Measurements from ENCODE around the gene IGFBP3. TPM values are rescaled to one million over a fixed set of nuclear protein-coding genes. Genes with fewer than 3 reads are reported as not detected.

IGFBP3 gene
- total RNA-seq, 2 experiments from 2014 or later: 8.0 to 10.0 TPM

DNA sequence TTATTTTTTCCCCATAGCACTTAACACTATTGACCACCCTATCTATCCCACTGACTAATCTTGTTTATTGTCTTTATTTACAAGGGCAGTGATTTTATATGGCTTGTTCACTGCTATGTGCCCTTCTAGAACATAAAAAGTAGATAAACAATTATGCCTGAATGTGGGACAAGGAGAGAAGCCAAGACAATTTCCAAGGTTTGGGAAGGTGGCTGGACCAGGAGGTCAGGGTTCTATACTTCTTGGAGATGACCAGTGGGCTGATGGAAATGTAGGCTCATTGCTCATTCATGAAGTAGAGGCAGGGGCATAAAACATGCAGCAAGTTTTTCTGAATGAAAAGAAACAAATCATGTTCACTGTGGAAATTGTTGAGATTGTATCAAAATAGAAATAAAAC is 11.5 kb downstream of the IGFBP3 start:
- no peaks in the 10 kb centered on the region for H3K9me3 Mint-ChIP-seq

DNA sequence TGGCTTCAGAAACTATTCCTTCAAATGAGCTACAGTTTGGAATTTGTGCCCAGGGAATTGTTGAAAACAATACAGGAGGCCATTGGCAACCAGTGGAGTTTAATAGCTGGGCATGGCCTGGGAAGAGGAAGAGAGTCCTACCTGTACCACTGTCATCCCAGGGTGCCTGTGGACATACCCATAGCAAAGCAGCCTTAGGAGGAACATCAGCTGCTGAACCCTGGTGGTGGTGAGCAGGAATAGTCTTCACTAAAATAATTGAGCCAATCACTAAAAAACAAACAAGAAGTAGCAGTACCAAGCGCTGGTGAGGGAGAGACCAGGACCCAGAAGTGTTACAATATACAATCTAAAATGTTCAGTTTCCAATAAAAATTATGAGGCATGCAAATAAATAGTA is 18.3 kb downstream of the IGFBP3 start:
- Histone ChIP-seq H3K4me1 (ENCODE audit: insufficient read depth, low read length) (no peaks in the 10 kb centered on the region), H3K27me3 (ENCODE audit: control insufficient read depth in 1 of 2, insufficient read depth in 2 of 2, low read length in 2 of 2) (peaks cover 5 to 7% of the 10 kb centered on the region in 2 experiments), H3K4me3 (ENCODE audit: low read length) (no peak overlapping the region), H3K9me3 (ENCODE audit: control insufficient read depth in 1 of 2, insufficient read depth in 1 of 2, low read length in 2 of 2) (peaks cover 0 to 5% of the 10 kb centered on the region in 2 experiments), H3K36me3 (ENCODE audit: insufficient read depth, low read length) (no peaks in the 10 kb centered on the region), H3K27ac (ENCODE audit: low read depth in 1 of 2, low read length in 2 of 2) (no peak overlapping the region)
- no peak overlapping the region for H3K27ac Mint-ChIP-seq
- DNase-seq (no peak), ATAC-seq (ENCODE audit: poor library complexity) (no peak)
- ChIA-PET CTCF (no interaction called here), POLR2A (no interaction called here)
- TF ChIP-seq, protein P1, sequence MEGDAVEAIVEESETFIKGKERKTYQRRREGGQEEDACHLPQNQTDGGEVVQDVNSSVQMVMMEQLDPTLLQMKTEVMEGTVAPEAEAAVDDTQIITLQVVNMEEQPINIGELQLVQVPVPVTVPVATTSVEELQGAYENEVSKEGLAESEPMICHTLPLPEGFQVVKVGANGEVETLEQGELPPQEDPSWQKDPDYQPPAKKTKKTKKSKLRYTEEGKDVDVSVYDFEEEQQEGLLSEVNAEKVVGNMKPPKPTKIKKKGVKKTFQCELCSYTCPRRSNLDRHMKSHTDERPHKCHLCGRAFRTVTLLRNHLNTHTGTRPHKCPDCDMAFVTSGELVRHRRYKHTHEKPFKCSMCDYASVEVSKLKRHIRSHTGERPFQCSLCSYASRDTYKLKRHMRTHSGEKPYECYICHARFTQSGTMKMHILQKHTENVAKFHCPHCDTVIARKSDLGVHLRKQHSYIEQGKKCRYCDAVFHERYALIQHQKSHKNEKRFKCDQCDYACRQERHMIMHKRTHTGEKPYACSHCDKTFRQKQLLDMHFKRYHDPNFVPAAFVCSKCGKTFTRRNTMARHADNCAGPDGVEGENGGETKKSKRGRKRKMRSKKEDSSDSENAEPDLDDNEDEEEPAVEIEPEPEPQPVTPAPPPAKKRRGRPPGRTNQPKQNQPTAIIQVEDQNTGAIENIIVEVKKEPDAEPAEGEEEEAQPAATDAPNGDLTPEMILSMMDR (IDR thresholded peaks at IDR 0.05): no peak
- H3K4me1 Mint-ChIP-seq (ENCODE audit: low read depth): no peaks in the 10 kb centered on the region
- intact Hi-C loops (cut with DNase I, micrococcal nuclease): no loop called here
- no peaks in the 10 kb centered on the region for H3K9me3 Mint-ChIP-seq
- no peaks in the 10 kb centered on the region for H3K36me3 Mint-ChIP-seq (ENCODE audit: low read depth)
- H3K4me3 Mint-ChIP-seq: no peak overlapping the region
- H3K27me3 Mint-ChIP-seq: peaks cover 32% of the 10 kb centered on the region

More for the DNA sequence above, 11.5 kb downstream of the IGFBP3 start:
- intact Hi-C loops (cut with DNase I, micrococcal nuclease): no loop called here
- CTCF ChIA-PET: no interaction called here
- TF ChIP-seq, protein P1 (IDR thresholded peaks at IDR 0.05): no peak
- ATAC-seq (ENCODE audit: poor library complexity) (no peak), DNase-seq (no peak)
- no peak overlapping the region for H3K4me3 ChIP-seq (ENCODE audit: low read length)
- Mint-ChIP-seq H3K4me1 (ENCODE audit: low read depth) (no peaks in the 10 kb centered on the region), H3K4me3 (no peak overlapping the region), H3K36me3 (ENCODE audit: low read depth) (no peaks in the 10 kb centered on the region), H3K27me3 (peaks cover 20% of the 10 kb centered on the region), H3K27ac (no peak overlapping the region)
- POLR2A ChIA-PET: no interaction called here
- no peaks in the 10 kb centered on the region for H3K27me3 ChIP-seq (ENCODE audit: control insufficient read depth in 1 of 2, insufficient read depth in 2 of 2, low read length in 2 of 2)
- no peaks in the 10 kb centered on the region for H3K4me1 ChIP-seq (ENCODE audit: insufficient read depth, low read length)
- no peaks in the 10 kb centered on the region for H3K36me3 ChIP-seq (ENCODE audit: insufficient read depth, low read length)
- H3K27ac ChIP-seq (ENCODE audit: low read depth in 1 of 2, low read length in 2 of 2): no peak overlapping the region
- peaks cover 0 to 4% of the 10 kb centered on the region in 2 experiments for H3K9me3 ChIP-seq (ENCODE audit: control insufficient read depth in 1 of 2, insufficient read depth in 1 of 2, low read length in 2 of 2)

DNA sequence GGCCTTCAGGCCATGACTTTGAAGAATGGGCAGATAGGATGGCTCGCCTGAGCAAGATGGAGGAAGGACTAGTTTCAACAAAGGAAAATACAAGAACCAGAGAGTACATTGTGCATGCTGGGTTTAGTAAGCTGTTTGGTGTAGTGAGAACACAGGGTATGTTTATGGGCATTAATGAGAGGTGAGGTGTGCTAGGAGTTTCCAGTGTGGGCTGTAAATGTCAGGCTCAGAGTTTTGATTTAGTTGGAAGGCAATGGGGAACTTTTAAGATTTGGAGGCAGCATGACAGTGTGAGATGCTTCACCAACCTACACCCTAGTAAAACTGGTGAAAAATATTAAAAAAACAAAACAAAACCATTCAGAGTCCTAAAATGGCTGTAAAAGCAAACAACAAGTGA is 19.5 kb downstream of the IGFBP3 start:
- intact Hi-C loops (cut with DNase I, micrococcal nuclease): no loop called here
- no peak for DNase-seq
- ChIA-PET CTCF (interaction anchor here (0.5 kb wide), 1 partner anchor 33 kb away, joined by 3 read pairs; no protein-coding TSS in a partner anchor), POLR2A (no interaction called here)
- H3K27me3 ChIP-seq (ENCODE audit: control insufficient read depth in 1 of 2, insufficient read depth in 2 of 2, low read length in 2 of 2): peaks cover 5 to 7% of the 10 kb centered on the region in 2 experiments
- no peaks in the 10 kb centered on the region for H3K36me3 Mint-ChIP-seq (ENCODE audit: low read depth)
- no peak overlapping the region for H3K4me3 Mint-ChIP-seq
- no peaks in the 10 kb centered on the region for H3K9me3 Mint-ChIP-seq
- peaks cover 0 to 5% of the 10 kb centered on the region in 2 experiments for H3K9me3 ChIP-seq (ENCODE audit: control insufficient read depth in 1 of 2, insufficient read depth in 1 of 2, low read length in 2 of 2)
- H3K27ac ChIP-seq (ENCODE audit: low read depth in 1 of 2, low read length in 2 of 2): no peak overlapping the region
- TF ChIP-seq, protein P1 (IDR thresholded peaks at IDR 0.05): no peak
- no peaks in the 10 kb centered on the region for H3K4me1 Mint-ChIP-seq (ENCODE audit: low read depth)
- H3K36me3 ChIP-seq (ENCODE audit: insufficient read depth, low read length): no peaks in the 10 kb centered on the region
- no peak overlapping the region for H3K4me3 ChIP-seq (ENCODE audit: low read length)
- H3K27me3 Mint-ChIP-seq: peaks cover 42% of the 10 kb centered on the region
- H3K27ac Mint-ChIP-seq: no peak overlapping the region
- ATAC-seq (ENCODE audit: poor library complexity): no peak
- no peaks in the 10 kb centered on the region for H3K4me1 ChIP-seq (ENCODE audit: insufficient read depth, low read length)
